OCI-LY1 (cell line): Measurements from ENCODE around the gene ANKRD2.

Experiments
- H2AFZ ChIP-seq: fragments of 200-600 bp; sonication (generic), shearing (Covaris generic); 2 replicates; pipeline ENCODE4 v1.6.0; 2014; ENCODE audit warnings: antibody characterized with exemption, mild to moderate bottlenecking, low read length
- H3F3A ChIP-seq: fragments of 200-600 bp; sonication (generic), shearing (Covaris generic); 2 replicates; pipeline ENCODE4 v1.6.0; 2014; ENCODE audit warnings: mild to moderate bottlenecking, antibody characterized with exemption, low read length, moderate library complexity; ENCODE audit not compliant: insufficient read depth
- H3K27ac ChIP-seq: fragments of 200-600 bp; sonication (generic); 2 replicates; pipeline ENCODE4 v1.5.1; 2014; ENCODE audit warnings: low read length, mixed run types, mild to moderate bottlenecking, low read depth; ENCODE audit not compliant: poor library complexity, severe bottlenecking
- H3K27me3 ChIP-seq: fragments of 200-600 bp; sonication (generic); 2 replicates; pipeline ENCODE4 v1.6.0; 2014; ENCODE audit warnings: antibody characterized with exemption, mild to moderate bottlenecking, low read length, moderate library complexity; ENCODE audit not compliant: insufficient read depth
- H3K36me3 ChIP-seq: fragments of 200-600 bp; sonication (generic); 2 replicates; pipeline ENCODE4 v1.6.1; 2014; ENCODE audit warnings: mild to moderate bottlenecking, antibody characterized with exemption, low read length, moderate library complexity, mixed read lengths; ENCODE audit not compliant: insufficient read depth
- H3K4me1 ChIP-seq: fragments of 200-600 bp; sonication (generic); 2 replicates; pipeline ENCODE4 v1.5.1; 2014; ENCODE audit warnings: mild to moderate bottlenecking, low read length, moderate library complexity; ENCODE audit not compliant: insufficient read depth, severe bottlenecking
- H3K4me2 ChIP-seq: fragments of 200-600 bp; sonication (generic), shearing (Covaris generic); 2 replicates; pipeline ENCODE4 v1.6.1; 2014; ENCODE audit warnings: low read length
- H3K4me3 ChIP-seq: fragments of 200-600 bp; sonication (generic); 2 replicates; pipeline ENCODE4 v1.5.1; 2014; ENCODE audit warnings: low read length, low read depth, mild to moderate bottlenecking, mixed read lengths; ENCODE audit not compliant: poor library complexity, severe bottlenecking
- H3K79me2 ChIP-seq: fragments of 200-600 bp; shearing (Covaris generic); 2 replicates; pipeline ENCODE4 v1.6.1; 2016; ENCODE audit warnings: mixed run types, low read length, mixed read lengths; ENCODE audit not compliant: insufficient read depth
- H3K9ac ChIP-seq: fragments of 200-600 bp; sonication (generic), shearing (Covaris generic); 2 replicates; pipeline ENCODE4 v1.6.1; 2014; ENCODE audit warnings: mild to moderate bottlenecking, low read length, mixed read lengths
- H3K9me2 ChIP-seq: fragments of 200-600 bp; sonication (generic), shearing (Covaris generic); 2 replicates; pipeline ENCODE4 v1.6.1; 2014; ENCODE audit warnings: low read depth, mild to moderate bottlenecking, low read length, mixed read lengths
- H3K9me3 ChIP-seq: fragments of 200-600 bp; shearing (Covaris generic); 2 replicates; pipeline ENCODE4 v1.6.1; 2014; ENCODE audit warnings: low read length, mixed read lengths
- H4K20me1 ChIP-seq: fragments of 200-600 bp; sonication (generic), shearing (Covaris generic); 2 replicates; pipeline ENCODE4 v1.6.0; 2016; ENCODE audit warnings: mild to moderate bottlenecking, low read length; ENCODE audit not compliant: insufficient read depth
- CTCF ChIP-seq: fragments of 200-600 bp; sonication (generic), shearing (Covaris generic); IDR thresholded peaks from 2 replicates; pipeline ENCODE4 v1.5.1; 2017; ENCODE audit warnings: mild to moderate bottlenecking, antibody characterized with exemption, low read length, moderate library complexity, mixed read lengths
- EZH2 ChIP-seq: fragments of 200-600 bp; sonication (generic), shearing (Covaris generic); IDR thresholded peaks from 2 replicates; pipeline ENCODE4 v1.8.0; 2017; ENCODE audit warnings: borderline replicate concordance, mixed run types, mild to moderate bottlenecking, antibody characterized with exemption, low read length, moderate library complexity, mixed read lengths

The ANKRD2 gene

DNA sequence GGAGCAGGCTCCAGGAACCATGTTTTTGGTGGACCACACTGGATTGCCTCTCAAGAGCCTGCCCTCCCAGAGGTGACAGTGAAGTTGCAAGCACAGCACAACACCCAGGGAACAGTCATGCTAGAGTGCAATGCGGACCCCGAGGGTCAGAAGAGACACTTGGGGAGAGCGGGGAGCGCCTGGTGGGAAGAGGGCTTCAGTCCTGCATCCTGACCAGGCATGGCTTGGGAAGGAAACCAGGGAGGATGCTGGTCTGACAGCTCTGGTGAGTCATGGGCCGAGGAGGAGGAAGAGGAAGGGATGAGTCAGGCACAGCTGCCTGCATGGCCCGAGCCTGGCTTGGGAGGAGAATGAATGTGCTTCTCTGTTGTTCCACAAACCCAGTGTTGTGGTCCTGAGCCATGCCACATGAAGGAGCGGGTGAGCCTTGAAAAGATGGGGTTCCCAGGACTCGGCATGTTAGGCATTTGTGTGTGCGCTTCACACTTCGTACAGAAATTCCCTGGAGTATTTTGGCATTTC lies 29.5 kb upstream of the ANKRD2 start:
- Histone ChIP-seq H3F3A (no peaks in the 10 kb centered on the region), H4K20me1 (no peaks in the 10 kb centered on the region), H3K79me2 (no peaks in the 10 kb centered on the region), H3K36me3 (no peaks in the 10 kb centered on the region), H3K9me3 (no peaks in the 10 kb centered on the region), H3K27ac (no peak overlapping the region), H3K4me2 (no peak overlapping the region), H3K27me3 (no peaks in the 10 kb centered on the region), H3K4me1 (no peaks in the 10 kb centered on the region), H2AFZ (no peak overlapping the region), H3K9me2 (no peaks in the 10 kb centered on the region), H3K4me3 (no peak overlapping the region), H3K9ac (no peak overlapping the region)
- TF ChIP-seq CTCF (no peak), EZH2 (no peak)

GRCh38 chr10:97546456-97547270 lies 25.9 kb upstream of the ANKRD2 start:
- no peak for TF ChIP-seq CTCF
- no peak for TF ChIP-seq EZH2
- Histone ChIP-seq H3K27ac (no peak overlapping the region), H3K36me3 (no peaks in the 10 kb centered on the region), H3K27me3 (no peaks in the 10 kb centered on the region), H3K79me2 (no peaks in the 10 kb centered on the region), H3K4me2 (no peak overlapping the region), H3K9me3 (no peaks in the 10 kb centered on the region), H2AFZ (no peak overlapping the region), H3K9ac (no peak overlapping the region), H3F3A (no peaks in the 10 kb centered on the region), H3K9me2 (no peaks in the 10 kb centered on the region), H3K4me3 (no peak overlapping the region), H4K20me1 (no peaks in the 10 kb centered on the region), H3K4me1 (no peaks in the 10 kb centered on the region)

DNA sequence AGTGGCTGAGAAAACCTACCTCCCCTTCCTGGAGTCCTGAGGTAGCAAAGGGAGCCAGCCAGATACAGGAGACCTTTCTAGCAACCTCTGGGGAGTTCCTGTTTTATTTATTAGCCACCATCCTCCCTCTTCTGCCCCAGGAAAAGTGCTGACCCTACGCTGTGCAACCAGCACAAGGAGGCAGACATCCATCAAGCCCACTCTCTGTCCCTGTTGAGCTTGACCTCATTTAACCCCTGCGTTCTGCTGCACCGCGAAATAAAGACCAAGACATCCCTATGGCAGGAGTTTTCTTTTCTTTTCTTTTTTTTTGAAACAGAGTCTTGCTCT lies 25.3 kb upstream of the ANKRD2 start:
- Histone ChIP-seq H3K9me2 (no peaks in the 10 kb centered on the region), H3K9ac (no peak overlapping the region), H3K79me2 (no peaks in the 10 kb centered on the region), H3K36me3 (no peaks in the 10 kb centered on the region), H3K4me3 (no peak overlapping the region), H3K4me2 (no peak overlapping the region), H3K27ac (no peak overlapping the region), H3K4me1 (no peaks in the 10 kb centered on the region), H3K9me3 (no peaks in the 10 kb centered on the region), H2AFZ (no peak overlapping the region), H3K27me3 (no peaks in the 10 kb centered on the region), H3F3A (no peaks in the 10 kb centered on the region), H4K20me1 (no peaks in the 10 kb centered on the region)
- TF ChIP-seq CTCF (no peak), EZH2 (no peak)
